GM23248 (cell line): Measurements from ENCODE around the gene UBXN10. TPM values are rescaled to one million over a fixed set of nuclear protein-coding genes. Genes with fewer than 3 reads are reported as not detected.

ENCODE experiments used
- DNase-seq: peaks from one replicate; pipeline ENCODE4 v3.0.0-alpha.2; 2015
- H2AFZ ChIP-seq: fragments of 200-600 bp; sonication (generic); 2 replicates; pipeline ENCODE4 v1.6.1; 2016; ENCODE audit warnings: antibody characterized with exemption
- H3F3A ChIP-seq: fragments of 200-600 bp; sonication (generic); 2 replicates; pipeline ENCODE4 v1.6.1; 2016; ENCODE audit warnings: mild to moderate bottlenecking, antibody characterized with exemption, mixed run types; ENCODE audit not compliant: insufficient read depth
- H3K27ac ChIP-seq: fragments of 200-600 bp; sonication (generic); 2 replicates; pipeline ENCODE4 v1.5.1; 2016; ENCODE audit warnings: mild to moderate bottlenecking
- H3K27me3 ChIP-seq: fragments of 200-600 bp; sonication (generic); replicated peaks from 2 replicates; pipeline ENCODE4 v1.6.1; 2016; ENCODE audit warnings: mild to moderate bottlenecking; ENCODE audit not compliant: insufficient read depth
- H3K36me3 ChIP-seq: fragments of 200-600 bp; sonication (generic); 2 replicates; pipeline ENCODE4 v1.6.1; 2016; ENCODE audit warnings: low read depth, mild to moderate bottlenecking
- H3K4me1 ChIP-seq: fragments of 200-600 bp; sonication (generic); 2 replicates; pipeline ENCODE4 v1.6.1; 2016; ENCODE audit warnings: mild to moderate bottlenecking; ENCODE audit not compliant: insufficient read depth
- H3K4me2 ChIP-seq: fragments of 200-600 bp; sonication (generic); one replicate; pipeline ENCODE4 v1.6.1; 2016; ENCODE audit warnings: mild to moderate bottlenecking; ENCODE audit not compliant: unreplicated experiment
- H3K4me3 ChIP-seq: fragments of 200-600 bp; sonication (generic); 2 replicates; pipeline ENCODE4 v1.5.1; 2016; ENCODE audit warnings: mild to moderate bottlenecking
- H3K79me2 ChIP-seq: fragments of 200-600 bp; sonication (generic); 2 replicates; pipeline ENCODE4 v1.6.1; 2016; ENCODE audit warnings: mild to moderate bottlenecking; ENCODE audit not compliant: insufficient read depth
- H3K9ac ChIP-seq: fragments of 200-600 bp; sonication (generic); 2 replicates; pipeline ENCODE4 v1.6.1; 2016; ENCODE audit warnings: mild to moderate bottlenecking
- H3K9me2 ChIP-seq: fragments of 200-600 bp; sonication (generic); 2 replicates; pipeline ENCODE4 v1.6.1; 2016; ENCODE audit warnings: mixed run types, mild to moderate bottlenecking, moderate library complexity; ENCODE audit not compliant: insufficient read depth
- H3K9me3 ChIP-seq: fragments of 200-600 bp; sonication (generic); one replicate; pipeline ENCODE4 v1.6.1; 2017; ENCODE audit warnings: low read depth
- H4K20me1 ChIP-seq: fragments of 200-600 bp; sonication (generic); 2 replicates; pipeline ENCODE4 v1.6.0; 2016; ENCODE audit not compliant: insufficient read depth
- EZH2 ChIP-seq: fragments of 200-600 bp; sonication (generic); IDR thresholded peaks from 2 replicates; pipeline ENCODE4 v1.6.1; 2018; ENCODE audit warnings: antibody characterized with exemption, mild to moderate bottlenecking; ENCODE audit not compliant: insufficient read depth, poor library complexity, severe bottlenecking
- EZH2phosphoT487 ChIP-seq: fragments of 200-600 bp; sonication (generic); IDR thresholded peaks from 2 replicates; pipeline ENCODE4 v1.6.1; 2018; ENCODE audit warnings: antibody characterized with exemption, moderate library complexity, mild to moderate bottlenecking, low read depth; ENCODE audit not compliant: insufficient read depth
- WGBS, 2 experiments: methylation state at CpG; one replicate each; pipeline ENCODE4 v1.1.6; 2015 to 2017; ENCODE audit warnings: low lambda C conversion rate in 2 of 2, low coverage in 1 of 2; ENCODE audit errors: missing lambda C conversion rate in 2 of 2; 5-methylcytosine and 5-hydroxymethylcytosine counted together
- in situ Hi-C: fragments of 300-500 bp; cut with MboI; formaldehyde crosslinking; loops from 2 replicates; pipeline ENCODE4 v1.15.0; 2020
- polyA plus RNA-seq: library from polyadenylated mRNA; unstranded; fragments of >200 nt; fragmentation: Nextera tagmentation; extraction: Ambion mirVana; gene quantifications from 2 replicates; pipeline ENCODE4 v1.2.1, GENCODE V29; 2016
- total RNA-seq: library from RNA; depleted of rRNA; stranded (reverse); fragments of >200 nt; shearing (Covaris generic); gene quantifications from 2 replicates; pipeline ENCODE4 v1.2.3, GENCODE V29; 2014

Gene UBXN10
- total and polyA plus RNA-seq, 2 experiments from 2014 or later, result 0.11 TPM; not detected in 1

DNA sequence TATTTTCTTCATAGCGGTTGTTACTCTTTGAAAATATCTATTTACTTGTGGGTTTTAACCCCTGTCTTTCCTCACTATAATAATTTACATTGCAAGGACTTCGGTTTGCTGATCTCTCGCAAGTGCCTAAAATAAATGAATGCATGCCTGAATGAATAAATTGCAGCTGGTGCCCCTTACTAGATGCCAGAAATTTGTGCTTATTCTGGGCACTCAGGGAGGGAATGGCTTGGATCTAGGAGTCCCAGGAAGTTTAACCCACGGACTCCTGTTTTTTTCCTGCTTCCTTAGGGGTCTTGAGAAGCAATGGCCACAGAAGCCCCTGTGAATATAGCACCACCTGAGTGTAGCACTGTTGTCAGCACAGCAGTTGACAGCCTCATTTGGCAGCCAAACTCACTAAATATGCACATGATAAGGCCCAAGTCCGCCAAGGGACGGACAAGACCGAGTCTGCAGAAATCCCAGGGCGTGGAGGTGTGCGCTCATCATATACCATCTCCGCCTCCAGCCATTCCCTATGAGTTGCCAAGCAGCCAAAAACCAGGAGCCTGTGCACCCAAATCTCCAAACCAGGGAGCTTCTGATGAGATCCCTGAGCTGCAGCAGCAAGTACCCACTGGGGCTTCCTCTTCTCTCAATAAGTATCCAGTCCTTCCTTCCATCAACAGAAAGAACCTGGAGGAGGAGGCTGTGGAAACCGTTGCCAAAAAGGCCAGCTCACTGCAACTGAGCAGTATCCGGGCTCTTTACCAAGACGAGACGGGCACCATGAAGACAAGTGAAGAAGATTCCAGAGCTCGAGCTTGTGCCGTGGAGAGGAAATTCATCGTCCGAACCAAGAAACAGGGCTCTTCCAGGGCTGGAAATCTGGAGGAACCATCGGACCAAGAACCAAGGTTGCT lies 4.6 kb downstream of the UBXN10 start:
- no peak for TF ChIP-seq EZH2phosphoT487
- TF ChIP-seq EZH2, result no peak
- no peak for DNase-seq
- Histone ChIP-seq H3K4me1 (peaks cover 6% of the 10 kb centered on the region), H3K36me3 (no peaks in the 10 kb centered on the region), H3K9me2 (no peaks in the 10 kb centered on the region), H3K27ac (no peak overlapping the region), H3K4me2 (no peak overlapping the region), H3K79me2 (no peaks in the 10 kb centered on the region), H3K27me3 (peaks cover 66% of the 10 kb centered on the region), H4K20me1 (no peaks in the 10 kb centered on the region), H3K4me3 (no peak overlapping the region), H3K9ac (no peak overlapping the region), H3K9me3 (no peaks in the 10 kb centered on the region), H3F3A (no peaks in the 10 kb centered on the region), H2AFZ (no peak overlapping the region)
- in situ Hi-C loops, result no loop called here
- WGBS, 2 experiments, result 77% methylated on average over 19 of the region's 19 CpGs

DNA sequence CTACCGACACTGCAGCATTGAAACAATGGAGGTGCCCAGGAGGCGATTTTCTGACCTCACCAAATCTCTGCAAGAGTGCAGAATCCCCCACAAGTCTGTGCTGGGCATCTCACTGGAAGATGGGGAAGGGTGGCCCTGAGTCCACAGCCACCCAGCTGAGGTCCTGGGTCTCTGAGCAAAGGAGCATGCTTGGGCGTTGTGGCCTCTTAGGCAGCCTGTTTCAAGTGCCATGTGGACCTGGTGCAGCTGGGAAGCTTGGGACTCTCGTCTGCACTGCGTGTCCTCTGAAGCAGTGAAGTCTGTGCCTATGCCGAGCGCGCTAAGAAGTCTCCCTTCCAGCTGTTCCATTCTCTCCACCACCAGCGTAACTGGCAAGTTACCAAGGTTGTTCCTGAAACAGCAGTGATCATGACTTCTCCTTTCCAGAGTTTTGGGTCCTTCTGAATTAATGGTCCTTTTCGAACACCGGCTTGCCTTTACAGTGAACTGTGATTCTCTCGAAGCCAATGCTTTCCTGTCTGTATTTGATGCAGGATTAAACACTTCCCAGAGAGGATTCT lies 5.5 kb downstream of the UBXN10 start:
- Histone ChIP-seq H3K4me3 (no peak overlapping the region), H3K4me2 (no peak overlapping the region), H3K27ac (no peak overlapping the region), H4K20me1 (no peaks in the 10 kb centered on the region), H3K9ac (no peak overlapping the region), H3K36me3 (no peaks in the 10 kb centered on the region), H3K4me1 (peaks cover 6% of the 10 kb centered on the region), H3K9me3 (no peaks in the 10 kb centered on the region), H3K27me3 (peaks cover 60% of the 10 kb centered on the region), H3F3A (no peaks in the 10 kb centered on the region), H3K79me2 (no peaks in the 10 kb centered on the region), H2AFZ (no peak overlapping the region), H3K9me2 (no peaks in the 10 kb centered on the region)
- DNase-seq, result no peak
- WGBS, 2 experiments, result 73 to 78% methylated on average over 12 of the region's 12 CpGs
- no peak for TF ChIP-seq EZH2phosphoT487
- TF ChIP-seq EZH2, result no peak
- in situ Hi-C loops, result no loop called here

DNA sequence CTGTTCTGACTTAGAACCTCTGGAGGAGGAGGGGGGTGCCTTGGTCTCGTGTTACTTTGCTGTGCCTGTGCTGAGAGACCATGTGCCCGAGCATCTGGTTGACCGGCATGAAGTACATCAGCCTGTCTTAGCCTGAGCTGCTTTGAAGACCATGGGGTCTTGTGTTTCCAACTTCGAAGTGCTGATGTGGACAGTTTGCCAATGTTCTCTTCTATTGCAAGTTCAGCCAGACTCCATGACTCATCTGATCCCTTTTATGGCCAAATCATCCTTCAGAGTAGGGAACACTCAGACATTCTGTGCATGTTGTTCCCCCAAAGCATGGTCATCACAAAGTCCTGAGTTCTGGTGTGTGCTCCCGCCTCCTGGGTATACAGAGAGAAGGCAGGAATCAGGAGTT lies 6.5 kb downstream of the UBXN10 start:
- peaks cover 6% of the 10 kb centered on the region for H3K4me1 ChIP-seq
- TF ChIP-seq EZH2 (no peak), EZH2phosphoT487 (no peak)
- H3K4me2 ChIP-seq, result no peak overlapping the region
- H3K4me3 ChIP-seq, result no peak overlapping the region
- H3F3A ChIP-seq, result no peaks in the 10 kb centered on the region
- H3K36me3 ChIP-seq, result no peaks in the 10 kb centered on the region
- H3K27ac ChIP-seq, result no peak overlapping the region
- in situ Hi-C loops, result no loop called here
- no peaks in the 10 kb centered on the region for H3K9me2 ChIP-seq
- WGBS, 2 experiments, result 33 to 37% methylated on average over 5 of the region's 5 CpGs
- peaks cover 50% of the 10 kb centered on the region for H3K27me3 ChIP-seq
- no peak overlapping the region for H3K9ac ChIP-seq
- no peaks in the 10 kb centered on the region for H3K9me3 ChIP-seq
- no peak overlapping the region for H2AFZ ChIP-seq
- DNase-seq, result peak; percentile 83
- no peaks in the 10 kb centered on the region for H3K79me2 ChIP-seq
- H4K20me1 ChIP-seq, result no peaks in the 10 kb centered on the region

DNA sequence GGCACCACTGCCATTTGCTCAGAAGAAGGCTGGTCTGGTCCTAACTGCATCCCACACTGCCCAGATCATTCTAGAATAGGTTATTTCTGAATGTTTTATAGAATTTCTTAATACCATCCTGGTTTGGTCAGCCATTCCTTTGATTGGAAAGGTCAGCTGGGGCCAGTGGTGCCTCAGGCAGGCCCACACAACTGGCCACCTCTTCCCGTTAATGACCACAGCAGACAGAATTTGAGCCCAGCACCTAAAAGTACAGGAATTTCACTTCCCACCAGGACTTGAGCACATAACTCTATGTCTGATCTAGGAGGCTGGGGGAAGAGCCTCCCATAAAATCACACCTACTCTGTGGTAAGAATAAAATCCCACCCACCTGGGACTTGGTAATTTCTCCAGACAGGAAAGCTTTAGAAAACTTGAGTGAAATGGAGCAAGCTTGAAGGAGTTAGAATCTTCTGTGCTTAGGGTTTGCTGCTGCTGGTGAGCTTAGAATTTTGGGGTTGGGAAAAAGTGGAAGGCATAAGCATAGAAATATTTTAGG lies 7.0 kb downstream of the UBXN10 start:
- H3F3A ChIP-seq, result 0 out of 2 replicates have a peak, but pooled peaks cover 2% of the 10 kb centered on the region
- no peaks in the 10 kb centered on the region for H4K20me1 ChIP-seq
- H2AFZ ChIP-seq, result no peak overlapping the region
- no peak overlapping the region for H3K4me2 ChIP-seq
- DNase-seq, result no peak
- in situ Hi-C loops, result no loop called here
- no peak overlapping the region for H3K27ac ChIP-seq
- H3K9ac ChIP-seq, result no peak overlapping the region
- H3K79me2 ChIP-seq, result no peaks in the 10 kb centered on the region
- H3K4me3 ChIP-seq, result no peak overlapping the region
- TF ChIP-seq EZH2 (no peak), EZH2phosphoT487 (no peak)
- 50 to 56% methylated on average over 1 of the region's 1 CpG for WGBS, 2 experiments
- H3K9me2 ChIP-seq, result no peaks in the 10 kb centered on the region
- H3K27me3 ChIP-seq, result peaks cover 44% of the 10 kb centered on the region
- peaks cover 11% of the 10 kb centered on the region for H3K4me1 ChIP-seq
- H3K36me3 ChIP-seq, result no peaks in the 10 kb centered on the region
- no peaks in the 10 kb centered on the region for H3K9me3 ChIP-seq
